AG08395 (cell line): Measurements from ENCODE around the gene ATG9A.

Source experiments
- DNase-seq: peaks from one replicate; pipeline ENCODE4 v3.0.0; 2012; ENCODE audit warnings: mixed read lengths, low spot score

ATG9A gene

GRCh38 chr2:219175928-219176817 is 53.3 kb downstream of the ATG9A start:
- peak; percentile 40 for DNase-seq

GRCh38 chr2:219175486-219175885 is 54.0 kb downstream of the ATG9A start:
- DNase-seq, result no peak

GRCh38 chr2:219174801-219175200 is 54.6 kb downstream of the ATG9A start:
- DNase-seq, result no peak

GRCh38 chr2:219174146-219174545 is 55.3 kb downstream of the ATG9A start:
- DNase-seq, result no peak

- DNase-seq, result no peak
Measured at GRCh38 chr2:219173176-219173575, 56.3 kb downstream of the ATG9A start.

- no peak for DNase-seq
Measured at GRCh38 chr2:219172231-219173154, 56.9 kb downstream of the ATG9A start.

GRCh38 chr2:219171231-219171651 is 58.2 kb downstream of the ATG9A start:
- DNase-seq, result peak; percentile 89

- no peak for DNase-seq
Measured at GRCh38 chr2:219169930-219170654, 59.3 kb downstream of the ATG9A start, which contains the start of gene SLC23A3. Gene SLC23A3, minus strand, starts transcription at chr2:219170029. Its CDS starts 45 bp downstream, at chr2:219169984.
